Bladder microvascular endothelial cell (primary cell): ENCODE measurements around the gene ARHGEF38. TPM values are rescaled to one million over a fixed set of nuclear protein-coding genes. Genes with fewer than 3 reads are reported as not detected.

Source experiments
- total RNA-seq: library from RNA; depleted of rRNA; stranded (reverse); fragments of >200 nt; gene quantifications from 2 replicates; pipeline ENCODE4 v1.2.3, GENCODE V29; 2014

ARHGEF38 gene
- total RNA-seq: not detected in 2 replicates

DNA sequence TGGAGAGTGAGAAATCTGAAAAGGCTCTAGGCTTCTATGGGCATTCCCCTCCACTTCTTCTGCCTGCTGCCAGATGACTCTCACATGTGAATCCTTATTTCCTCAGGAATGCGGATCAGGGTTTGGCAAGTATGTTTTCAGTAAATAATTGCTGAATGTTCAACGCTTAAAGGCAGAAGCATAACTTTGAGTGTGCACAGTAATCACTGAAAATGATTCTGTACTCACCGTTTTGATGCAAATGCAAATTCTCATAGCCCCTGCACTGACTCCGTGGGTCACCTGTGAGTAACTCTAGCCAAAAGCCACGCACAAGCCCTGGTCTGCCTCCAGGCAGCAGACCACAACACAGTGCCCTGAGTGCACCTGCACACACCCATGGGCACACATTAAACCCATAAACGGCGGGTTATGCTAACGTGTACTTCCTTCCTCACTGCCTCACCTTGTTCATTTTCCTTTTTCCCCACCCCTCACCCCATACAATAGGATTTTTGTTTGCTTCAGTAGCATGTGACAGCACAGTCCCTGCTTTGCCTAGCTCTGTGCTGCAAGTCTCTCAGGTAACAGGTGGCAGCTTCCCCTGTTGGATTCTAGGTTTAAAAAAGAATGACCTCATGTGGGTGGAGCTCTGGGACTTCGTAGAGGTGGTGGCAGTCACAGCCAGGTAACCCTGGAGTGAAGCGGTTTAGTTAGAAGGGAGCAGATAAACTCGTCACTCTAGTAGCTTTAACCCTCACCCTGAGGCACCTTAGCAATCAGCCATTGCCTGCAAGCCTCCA lies at the start of gene ARHGEF38:
Gene ARHGEF38 (plus strand): TSS at position 656 of the 782 bp plus-strand sequence. CDS start 146 bp downstream, outside the sequence.

GRCh38 chr4:105708181-105709080 lies 156.0 kb downstream of the ARHGEF38 start, which contains the start of the genes GSTCD and INTS12:
Gene GSTCD, plus strand, starts transcription at chr4:105708784. Its CDS starts 8,830 bp downstream, at chr4:105717614.
Gene INTS12, minus strand, starts transcription at chr4:105708689. Its CDS starts 8,684 bp downstream, at chr4:105700005.

Other genes starting within 250 kb of the ARHGEF38 start
- 37.9 and 54.1 TPM in 2 replicates for gene PPA2, start 78.6 kb upstream of the ARHGEF38 start, total RNA-seq
- 8.7 and 16.2 TPM in 2 replicates for gene INTS12, start 156.1 kb downstream of the ARHGEF38 start, total RNA-seq
- 7.9 and 9.7 TPM in 2 replicates for gene GSTCD, start 156.2 kb downstream of the ARHGEF38 start, total RNA-seq